Erythroblast (primary cell): Measurements from ENCODE around the gene DNMT1.
"Not testable (repeated sequence)": the region's sequence is repeated elsewhere in the genome, so short reads cannot be mapped to it uniquely, and the experiment has no call there.

Source experiments
- DNase-seq, 2 experiments: peaks; one replicate each; lab custom pipeline; 2025; lab: John Stamatoyannopoulos, UW
- GATA1 ChIP-seq: IDR thresholded peaks from 2 replicates; pipeline ENCODE4 v1.6.1; 2011; ENCODE audit warnings: low read depth, mild to moderate bottlenecking, control low read depth, low read length, moderate library complexity
- POLR2A ChIP-seq: IDR thresholded peaks from 2 replicates; pipeline ENCODE4 v1.6.1; 2011; ENCODE audit warnings: mild to moderate bottlenecking, low read length

Gene DNMT1

DNA sequence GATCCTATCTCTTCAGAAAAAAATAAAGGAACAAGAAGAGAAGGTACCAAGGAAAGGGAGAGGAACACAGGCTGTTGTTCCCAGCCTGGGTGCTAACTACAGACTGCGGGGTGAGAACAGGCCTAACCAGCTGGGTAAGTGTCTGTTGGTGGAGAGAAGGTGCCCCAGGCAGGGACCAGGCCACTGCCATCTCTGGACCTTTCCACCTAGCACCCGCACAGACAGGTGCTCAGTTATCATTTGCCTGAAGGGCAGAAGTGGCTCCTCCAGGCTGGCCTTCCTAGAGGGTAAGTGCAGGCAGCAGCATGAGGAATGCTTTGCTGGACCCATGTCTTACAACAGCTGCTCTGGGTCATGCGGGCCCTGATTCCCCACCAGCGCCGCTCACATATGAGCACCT is 10.1 kb downstream of the DNMT1 start:
- no peak for TF ChIP-seq GATA1
- no peak for DNase-seq

DNA sequence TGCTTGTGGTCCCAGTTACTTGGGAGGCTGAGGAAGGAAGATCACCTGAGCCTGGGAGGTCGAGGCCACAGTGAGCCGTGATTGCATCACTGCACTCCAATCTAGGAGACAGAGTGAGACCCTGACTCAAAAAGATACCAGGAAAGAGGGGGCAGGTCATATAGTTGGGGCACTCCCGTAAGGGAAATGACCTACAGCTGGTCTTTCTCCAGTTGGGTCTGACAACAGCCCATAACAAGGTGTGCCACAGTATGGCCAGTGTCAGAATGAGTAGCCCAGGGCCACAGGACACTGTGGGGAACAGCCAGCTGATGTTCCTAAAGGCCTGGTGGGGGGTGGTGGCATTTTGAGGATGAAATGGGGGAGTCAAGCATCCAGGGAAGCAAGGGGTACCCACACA is 10.8 kb downstream of the DNMT1 start:
- TF ChIP-seq POLR2A (no peak), GATA1 (no peak)
- DNase-seq, result no peak

DNA sequence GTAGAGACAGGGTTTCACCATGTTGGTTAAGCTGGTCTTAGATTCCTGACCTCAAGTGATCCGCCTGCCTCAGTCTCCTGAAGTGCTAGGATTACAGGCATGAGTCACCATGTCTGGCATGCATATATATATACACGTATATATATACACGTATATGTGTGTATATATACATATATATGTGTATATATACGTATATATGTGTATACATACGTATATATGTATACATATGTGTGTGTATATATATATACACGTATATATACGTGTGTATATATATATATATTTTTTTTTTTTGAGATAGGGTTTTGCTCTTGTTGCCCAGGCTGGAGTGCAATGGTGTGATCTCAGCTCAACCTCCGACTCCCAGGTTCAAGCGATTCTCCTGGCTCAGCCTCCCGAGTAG is 11.9 kb downstream of the DNMT1 start:
- no peak for DNase-seq
- no peak for TF ChIP-seq GATA1
- TF ChIP-seq POLR2A, result no peak

DNA sequence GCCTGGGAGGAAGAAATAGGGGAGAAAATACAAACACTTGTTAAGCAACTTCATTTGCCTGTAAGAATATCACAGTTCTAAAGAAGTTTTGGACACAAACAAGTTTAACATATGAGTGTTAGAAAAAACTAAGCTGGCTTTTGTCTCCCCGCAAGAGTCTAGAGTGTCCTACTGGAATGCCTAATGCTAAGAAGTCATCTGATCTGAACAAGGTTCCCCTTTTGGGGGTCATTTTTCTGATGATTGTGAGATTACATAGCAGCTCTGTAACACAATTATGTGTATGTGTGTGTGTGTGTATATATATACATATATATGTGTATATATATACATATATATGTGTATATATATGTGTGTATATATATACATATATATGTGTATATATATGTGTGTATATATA is 12.7 kb downstream of the DNMT1 start:
- DNase-seq, result no peak
- no peak for TF ChIP-seq GATA1
- no peak for TF ChIP-seq POLR2A

DNA sequence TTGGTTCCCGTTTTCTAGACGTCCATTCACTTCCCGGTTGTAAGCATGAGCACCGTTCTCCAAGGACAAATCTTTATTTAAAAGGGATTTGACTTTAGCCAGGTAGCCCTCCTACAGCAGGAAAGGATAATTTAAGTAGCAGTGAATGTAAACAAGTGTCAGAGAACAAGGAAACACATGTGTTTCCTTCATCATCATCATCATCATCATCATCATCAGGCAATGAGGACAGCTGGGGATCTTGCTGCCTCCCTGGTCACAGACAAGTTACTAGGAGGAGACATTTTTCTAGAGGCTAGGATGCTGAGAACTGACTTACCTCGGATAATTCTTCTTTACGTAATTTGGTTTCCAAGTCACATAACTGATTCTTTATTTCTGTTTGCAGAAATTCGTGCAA is 14.3 kb downstream of the DNMT1 start:
- TF ChIP-seq GATA1, result no peak
- TF ChIP-seq POLR2A, result no peak
- no peak for DNase-seq

DNA sequence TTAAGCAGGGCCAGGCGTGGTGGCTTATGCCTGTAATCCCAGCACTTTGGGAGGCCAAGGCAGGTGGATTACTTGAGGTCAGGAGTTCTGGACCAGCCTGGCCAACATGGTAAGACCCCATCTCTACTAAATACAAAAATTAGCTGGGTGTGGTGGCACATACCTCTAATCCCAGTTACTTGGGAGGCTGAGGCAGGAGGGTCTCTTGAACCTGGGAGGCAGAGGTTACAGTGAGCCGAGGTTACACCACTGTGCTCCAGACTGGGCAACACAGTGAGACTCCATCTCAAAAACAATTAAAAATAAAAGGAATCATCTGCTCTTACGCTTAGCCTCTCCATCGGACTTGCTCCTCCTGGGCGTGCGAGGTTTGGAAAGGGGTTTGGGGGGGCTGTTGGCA is 14.7 kb downstream of the DNMT1 start:
- not testable (repeated sequence) for DNase-seq

DNA sequence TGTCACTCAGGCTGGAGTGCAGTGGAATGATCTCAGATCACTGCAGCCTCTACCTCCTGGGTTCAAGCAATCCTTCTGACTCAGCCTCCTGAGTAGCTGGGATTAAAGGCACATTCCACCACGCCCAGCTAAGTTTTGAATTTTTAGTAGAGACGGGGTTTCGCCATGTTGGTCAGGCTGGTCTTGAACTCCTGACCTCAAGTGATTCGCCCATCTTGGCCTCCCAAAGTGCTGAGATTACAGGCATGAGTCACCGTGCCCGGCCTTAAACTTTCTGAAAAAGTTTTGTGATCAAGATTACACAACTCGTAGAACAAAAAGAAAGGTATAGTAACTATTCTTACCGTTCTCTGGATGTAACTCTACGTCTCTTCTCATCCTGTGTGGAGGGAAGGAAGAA is 21.2 kb downstream of the DNMT1 start:
- no peak for TF ChIP-seq GATA1
- no peak for TF ChIP-seq POLR2A
- DNase-seq, result no peak

DNA sequence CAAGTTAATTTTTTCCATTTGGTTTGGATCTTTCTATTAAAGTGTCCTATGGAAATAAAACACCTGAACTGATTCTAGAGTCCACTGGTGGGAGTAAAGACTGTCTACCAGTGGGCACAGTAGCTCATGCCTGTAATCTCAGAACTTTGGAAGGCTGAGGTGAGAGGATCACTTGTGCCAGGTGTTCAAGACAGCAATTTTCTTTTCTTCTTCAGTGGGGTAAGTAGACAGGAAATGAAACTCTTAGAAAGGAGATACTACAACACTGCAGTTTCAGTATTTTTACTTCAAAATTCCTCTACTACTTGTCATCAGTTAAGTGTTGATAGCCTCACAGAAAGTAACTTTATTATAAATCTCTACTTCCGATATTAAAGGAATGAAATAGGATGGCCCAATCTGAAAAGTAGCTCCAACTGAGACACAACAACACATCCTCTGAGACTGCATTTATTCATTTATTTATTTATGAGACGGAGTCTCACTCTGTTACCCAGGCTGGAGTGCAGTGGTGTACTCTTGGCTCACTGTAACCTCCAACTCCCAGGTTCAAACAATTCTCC is 26.3 kb downstream of the DNMT1 start:
- DNase-seq, result no peak
- no peak for TF ChIP-seq GATA1
- TF ChIP-seq POLR2A, result no peak

DNA sequence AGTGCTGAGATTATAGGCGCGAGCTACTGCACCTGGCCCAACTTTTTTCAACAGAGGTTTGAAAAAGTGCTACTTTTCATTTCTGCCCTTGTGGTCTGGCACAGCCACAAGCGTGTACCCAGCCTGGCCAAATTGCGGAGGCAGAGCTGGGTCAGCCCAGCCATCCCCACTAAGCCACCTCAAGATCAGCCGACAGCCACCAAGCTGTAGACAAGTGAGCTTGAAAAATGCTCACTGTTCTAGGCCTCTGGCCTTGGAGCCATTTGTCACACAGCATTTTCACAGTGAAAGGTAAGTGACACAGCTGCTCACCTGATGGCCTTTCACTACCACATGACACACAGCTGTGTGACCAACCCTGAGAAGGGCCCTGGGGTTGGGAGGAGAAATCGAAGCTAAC is 27.3 kb downstream of the DNMT1 start:
- DNase-seq, result no peak
- TF ChIP-seq GATA1 (no peak), POLR2A (no peak)

DNA sequence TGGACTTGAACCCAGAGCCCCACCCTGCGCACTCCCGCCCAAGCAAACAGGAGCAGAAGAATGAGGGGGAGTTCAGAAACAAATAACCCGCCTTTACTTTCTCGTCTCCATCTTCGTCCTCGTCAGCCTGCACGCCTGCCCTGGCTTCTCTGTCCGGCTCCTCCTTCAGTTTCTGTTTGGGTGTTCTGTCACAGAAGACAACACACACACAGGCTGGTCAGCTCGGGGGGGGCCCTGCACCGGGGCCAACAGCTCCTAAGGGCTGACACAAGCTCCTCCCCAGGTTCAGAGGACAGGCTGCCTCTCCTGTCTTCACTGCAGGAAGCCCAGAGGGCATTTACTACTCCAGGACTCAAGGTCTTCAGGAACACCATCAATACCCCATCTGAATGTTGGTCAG is 28.3 kb downstream of the DNMT1 start:
- not testable (repeated sequence) for DNase-seq

DNA sequence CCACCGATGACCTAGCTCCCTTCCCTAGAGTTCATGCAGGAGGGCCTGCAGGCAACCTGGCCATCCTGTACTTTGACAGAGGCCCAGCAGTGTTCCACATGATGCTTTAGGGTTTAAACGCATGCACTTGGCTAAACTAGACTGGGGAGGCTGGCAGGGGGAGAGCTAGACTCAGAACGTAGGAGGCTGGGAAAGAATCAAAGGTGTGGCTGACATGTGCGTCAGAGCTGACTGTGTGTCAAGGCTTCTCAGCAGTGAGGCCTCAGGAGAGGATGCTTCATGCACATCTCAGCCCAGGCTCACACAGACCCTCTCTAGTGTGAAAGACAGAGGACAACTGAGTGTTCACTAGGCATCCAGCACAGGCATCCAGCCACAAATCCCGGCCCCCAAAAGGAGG is 28.7 kb downstream of the DNMT1 start:
- TF ChIP-seq GATA1, result no peak
- no peak for TF ChIP-seq POLR2A
- DNase-seq, result no peak

DNA sequence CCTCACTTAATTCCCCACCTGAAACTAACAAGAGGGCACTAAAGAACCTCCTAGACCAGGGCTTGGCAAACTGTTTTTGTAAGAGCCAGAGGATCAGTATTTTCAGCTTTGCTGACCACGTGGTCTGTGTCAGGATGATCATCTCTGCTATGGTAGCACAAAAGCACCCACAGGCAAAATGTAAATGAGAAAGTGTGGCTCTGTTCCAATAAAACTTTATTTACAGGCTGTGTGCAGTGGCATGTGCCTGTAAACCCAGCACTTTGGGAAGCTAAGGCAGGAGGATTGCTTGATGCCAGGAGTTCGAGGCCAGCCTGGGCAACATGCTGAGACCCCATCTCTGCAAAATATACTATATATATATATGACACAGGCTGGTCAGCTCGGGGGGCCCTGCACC is 31.2 kb downstream of the DNMT1 start:
- TF ChIP-seq GATA1, result no peak
- no peak for TF ChIP-seq POLR2A

DNA sequence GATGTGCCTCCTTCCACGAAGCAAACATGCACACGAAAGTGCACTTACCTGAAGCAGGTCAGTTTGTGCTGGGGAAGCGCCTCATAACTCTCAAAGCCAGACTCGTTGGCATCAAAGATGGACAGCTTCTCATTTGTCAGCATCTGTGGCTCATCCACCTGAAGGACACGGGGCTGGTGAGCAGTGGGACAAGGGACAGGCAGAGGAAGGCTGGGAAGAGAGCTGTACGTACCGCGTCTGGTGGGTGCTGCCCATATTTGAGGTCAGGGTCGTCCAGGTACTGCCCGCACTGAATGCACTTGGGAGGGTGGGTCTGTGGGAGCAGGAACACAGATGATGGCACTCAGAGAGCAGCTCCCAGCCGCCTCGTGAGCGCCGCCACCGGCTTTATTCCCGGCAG is 35.1 kb downstream of the DNMT1 start:
- TF ChIP-seq POLR2A, result no peak
- no peak for TF ChIP-seq GATA1

More for the DNA sequence above, 31.2 kb downstream of the DNMT1 start:
- no peak for DNase-seq

DNA sequence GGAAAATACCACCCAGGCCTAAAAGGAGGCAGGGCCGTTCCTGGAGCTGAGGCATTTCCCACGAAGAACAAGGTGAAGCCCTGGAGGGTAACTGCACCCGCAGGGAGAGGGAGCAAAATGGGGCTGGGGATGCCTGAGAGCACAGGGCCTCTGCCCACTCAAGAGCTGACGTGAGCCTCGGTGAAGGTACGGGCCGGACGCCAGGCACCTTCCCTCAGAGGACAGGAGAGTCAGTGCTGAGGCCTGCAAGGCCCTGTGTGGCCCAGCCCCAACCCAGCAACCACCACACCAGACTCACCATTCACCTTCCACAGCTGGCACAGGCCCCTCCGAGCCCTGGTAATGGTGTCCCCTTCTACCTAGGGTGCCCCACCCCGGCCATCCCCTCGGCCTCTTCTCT is 36.3 kb downstream of the DNMT1 start:
- TF ChIP-seq POLR2A, result no peak
- TF ChIP-seq GATA1, result no peak
- DNase-seq, result no peak

More for the DNA sequence above, 35.1 kb downstream of the DNMT1 start:
- DNase-seq, result no peak

DNA sequence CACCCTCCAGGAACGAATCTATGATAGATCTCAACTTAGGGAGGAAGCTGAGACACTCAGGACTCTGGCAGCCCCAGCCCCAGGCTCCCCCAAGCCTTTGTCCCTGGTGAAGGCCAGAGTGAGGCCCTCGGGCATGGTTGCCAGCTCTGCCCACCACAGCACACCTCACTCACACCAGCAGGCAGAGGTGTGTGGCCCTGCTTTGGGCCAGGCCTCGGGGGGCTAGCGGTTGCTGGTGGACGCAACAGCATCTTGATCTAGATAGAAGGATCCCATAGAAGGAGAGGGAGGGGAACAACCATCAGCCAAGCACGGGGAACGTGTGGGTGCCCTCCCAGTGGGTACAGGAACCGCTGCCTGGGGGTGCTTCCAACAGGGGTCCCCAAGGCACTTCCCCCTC is 36.7 kb downstream of the DNMT1 start:
- TF ChIP-seq POLR2A (no peak), GATA1 (no peak)
- DNase-seq, result no peak

DNA sequence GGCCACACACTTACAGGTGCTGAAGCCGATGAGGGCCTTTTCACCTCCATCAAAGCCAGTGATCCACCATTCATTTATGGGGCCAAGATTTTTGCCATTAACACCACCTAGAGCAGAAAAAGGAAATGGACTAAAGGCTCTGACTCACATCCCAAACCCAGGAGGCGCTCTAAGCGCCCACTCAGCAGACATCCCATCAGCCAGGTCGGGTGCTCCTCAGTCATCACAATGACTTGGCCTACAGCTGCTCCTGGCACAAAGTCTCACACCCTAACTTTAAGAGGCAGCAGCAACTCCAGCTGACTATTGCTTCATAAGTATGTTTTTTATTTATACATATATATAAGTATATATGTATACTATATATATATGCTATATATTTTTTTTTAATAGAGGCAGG is 38.9 kb downstream of the DNMT1 start:
- DNase-seq, result no peak
- TF ChIP-seq POLR2A (no peak), GATA1 (no peak)
